ENCODE data around the gene THOC6.

DNA sequence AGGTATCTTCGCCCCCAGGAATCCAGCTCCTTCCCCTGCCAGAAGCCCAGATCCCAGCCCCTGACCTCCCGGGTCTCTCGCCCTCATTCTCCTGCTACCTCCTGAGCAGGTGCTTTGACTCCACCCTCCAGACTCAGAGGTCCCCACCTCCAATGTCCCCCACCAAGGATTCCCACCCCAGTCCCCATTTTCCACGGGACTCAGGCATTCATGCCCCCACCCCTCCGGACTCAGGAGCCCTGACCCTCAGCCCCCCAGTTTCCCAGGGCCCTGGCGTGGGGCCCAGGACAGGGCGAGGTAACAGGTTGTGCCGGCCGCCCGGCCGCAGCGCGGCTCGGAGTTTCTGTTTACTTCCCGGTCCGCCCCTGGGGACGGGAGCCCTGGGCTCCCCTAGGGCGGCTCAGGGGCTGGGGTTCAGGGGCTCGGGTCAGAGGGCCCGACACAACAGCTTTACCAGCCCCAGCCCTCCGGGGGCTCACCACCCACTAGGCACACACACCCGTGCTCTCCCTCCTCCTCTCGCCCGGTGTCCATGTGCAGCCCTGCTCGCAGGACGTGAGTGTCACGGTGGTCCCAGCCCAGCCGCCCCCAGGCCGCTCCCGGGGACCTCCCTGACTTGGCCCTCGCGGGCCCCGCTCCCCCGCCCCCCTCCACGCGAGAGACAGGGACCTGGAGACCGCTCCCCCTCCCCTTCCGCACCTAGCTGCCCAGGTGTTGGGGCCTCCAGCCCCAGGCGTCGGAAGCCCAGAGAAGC lies 12.3 kb downstream of the THOC6 start:
- TF ChIP-seq DDX20 (tag; IDR thresholded peaks at IDR 0.05; ENCODE audit: low read depth) (no peak), KLF13 (tag; IDR thresholded peaks at IDR 0.05; ENCODE audit: borderline replicate concordance, low read depth) (no peak)

All from K562 (cell line).